GM12874 (cell line): ENCODE data around the gene ZSCAN20.

Experiments used
- TF ChIP-seq, protein P1 (sequence below): IDR thresholded peaks from 2 replicates; pipeline ENCODE4 v1.5.1; 2011; ENCODE audit warnings: low read depth, mild to moderate bottlenecking, control low read depth, low read length, moderate library complexity; ENCODE audit not compliant: insufficient read depth

ZSCAN20 gene

DNA sequence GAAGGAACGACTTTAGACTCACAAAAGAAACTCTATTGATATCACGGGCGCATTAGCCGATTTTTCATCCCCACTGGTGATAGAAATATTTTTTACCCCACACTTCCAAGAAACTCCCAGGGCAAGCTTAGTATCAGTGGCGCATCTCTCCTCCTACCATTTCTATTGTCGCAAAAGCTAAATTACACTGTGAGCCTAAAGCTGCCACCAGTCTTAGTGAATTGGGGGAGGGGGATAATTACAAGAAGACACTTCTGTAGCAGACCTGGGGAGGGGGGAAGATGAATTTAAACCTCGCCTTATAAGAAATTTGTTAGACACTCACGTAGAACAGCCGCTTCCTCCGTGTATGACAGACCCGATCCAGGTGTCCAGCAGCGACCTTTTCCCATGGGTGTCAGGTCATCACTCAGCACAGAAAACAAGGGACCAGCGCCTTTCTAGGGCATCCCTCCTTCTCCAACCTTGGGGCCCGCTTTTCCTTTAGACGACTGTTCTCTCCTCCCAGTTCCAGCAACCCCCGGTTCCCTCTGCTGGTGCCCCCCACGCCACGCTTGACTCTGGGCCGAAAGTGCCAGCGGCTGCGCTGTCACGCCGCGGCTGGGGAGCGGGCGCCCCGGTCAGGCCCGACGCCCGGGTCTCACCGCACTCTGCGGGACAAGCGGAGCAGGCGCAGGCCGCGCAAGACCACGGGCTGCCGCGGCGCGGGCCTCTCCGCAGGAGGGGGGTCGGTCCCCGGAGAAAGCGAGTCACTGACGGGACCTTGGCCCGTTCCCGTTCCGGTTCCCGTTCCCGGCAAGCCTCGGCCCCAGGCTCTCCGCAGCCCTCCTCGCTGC, 42.4 kb upstream of the ZSCAN20 start:
- TF ChIP-seq, protein P1, sequence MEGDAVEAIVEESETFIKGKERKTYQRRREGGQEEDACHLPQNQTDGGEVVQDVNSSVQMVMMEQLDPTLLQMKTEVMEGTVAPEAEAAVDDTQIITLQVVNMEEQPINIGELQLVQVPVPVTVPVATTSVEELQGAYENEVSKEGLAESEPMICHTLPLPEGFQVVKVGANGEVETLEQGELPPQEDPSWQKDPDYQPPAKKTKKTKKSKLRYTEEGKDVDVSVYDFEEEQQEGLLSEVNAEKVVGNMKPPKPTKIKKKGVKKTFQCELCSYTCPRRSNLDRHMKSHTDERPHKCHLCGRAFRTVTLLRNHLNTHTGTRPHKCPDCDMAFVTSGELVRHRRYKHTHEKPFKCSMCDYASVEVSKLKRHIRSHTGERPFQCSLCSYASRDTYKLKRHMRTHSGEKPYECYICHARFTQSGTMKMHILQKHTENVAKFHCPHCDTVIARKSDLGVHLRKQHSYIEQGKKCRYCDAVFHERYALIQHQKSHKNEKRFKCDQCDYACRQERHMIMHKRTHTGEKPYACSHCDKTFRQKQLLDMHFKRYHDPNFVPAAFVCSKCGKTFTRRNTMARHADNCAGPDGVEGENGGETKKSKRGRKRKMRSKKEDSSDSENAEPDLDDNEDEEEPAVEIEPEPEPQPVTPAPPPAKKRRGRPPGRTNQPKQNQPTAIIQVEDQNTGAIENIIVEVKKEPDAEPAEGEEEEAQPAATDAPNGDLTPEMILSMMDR, result no peak

- TF ChIP-seq, protein P1, result 0 out of 2 replicates have a peak, but pooled peaks have one; percentile 14
Observed at GRCh38 chr1:33430692-33431593, 41.5 kb upstream of the ZSCAN20 start, which contains the start of gene PHC2. Gene PHC2 (minus strand): TSS chr1:33431095. CDS start chr1:33375539, 55,556 bp downstream.

- TF ChIP-seq, protein P1, result no peak
Observed at GRCh38 chr1:33433509-33434362, 38.7 kb upstream of the ZSCAN20 start.

DNA sequence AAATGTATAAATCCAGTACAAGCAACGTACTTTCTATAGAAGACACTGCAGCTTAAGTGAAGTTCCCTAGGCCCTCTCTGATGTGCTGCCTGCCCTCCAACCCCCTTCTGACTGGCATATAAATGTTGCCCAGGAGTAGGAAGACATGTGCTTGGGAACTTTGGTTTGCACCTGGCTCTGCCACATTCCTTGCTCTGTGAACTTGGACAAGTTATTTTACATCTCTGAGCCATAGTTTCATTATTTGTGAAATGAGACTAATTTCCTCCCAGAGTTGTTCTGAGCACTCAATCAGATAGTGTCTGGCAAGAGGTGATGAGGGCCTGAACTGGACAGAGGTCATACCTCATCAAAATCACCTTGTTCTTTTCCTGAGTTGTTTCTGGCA, 38.1 kb upstream of the ZSCAN20 start:
- TF ChIP-seq, protein P1, result no peak

DNA sequence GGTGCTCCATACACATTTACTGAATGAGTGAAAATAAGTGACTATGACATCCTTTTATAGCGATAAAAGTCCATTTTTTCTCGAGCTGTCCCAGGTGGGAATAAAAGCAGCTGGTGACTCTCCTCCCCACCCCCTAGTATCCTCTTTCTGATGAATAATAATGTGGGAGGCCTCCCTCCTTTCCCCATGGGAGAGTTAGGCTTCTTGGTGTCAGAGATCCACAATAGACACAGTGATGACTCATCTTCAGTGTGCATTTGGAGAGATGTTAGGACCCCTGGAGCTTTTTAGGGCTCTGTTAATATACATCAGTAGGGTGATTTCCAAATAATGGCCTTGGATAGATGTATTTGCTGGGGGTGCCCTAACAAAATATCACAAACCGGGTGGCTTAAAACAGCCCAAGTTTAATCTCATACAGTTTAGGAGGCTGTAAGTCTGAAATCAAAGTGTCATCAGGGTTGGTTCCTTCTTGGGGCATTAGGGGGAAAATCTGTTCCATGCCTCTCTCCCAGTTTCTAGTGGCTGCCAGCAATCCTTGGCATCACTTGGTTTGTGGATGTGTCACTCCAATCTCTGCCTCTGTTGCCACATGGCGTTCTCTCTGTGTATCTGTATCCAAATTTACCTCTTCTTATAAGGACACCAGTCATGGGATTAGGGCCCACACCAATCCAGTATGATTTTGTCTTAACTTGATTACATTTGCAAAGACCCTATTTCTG, 37.2 kb upstream of the ZSCAN20 start:
- TF ChIP-seq, protein P1, result no peak

DNA sequence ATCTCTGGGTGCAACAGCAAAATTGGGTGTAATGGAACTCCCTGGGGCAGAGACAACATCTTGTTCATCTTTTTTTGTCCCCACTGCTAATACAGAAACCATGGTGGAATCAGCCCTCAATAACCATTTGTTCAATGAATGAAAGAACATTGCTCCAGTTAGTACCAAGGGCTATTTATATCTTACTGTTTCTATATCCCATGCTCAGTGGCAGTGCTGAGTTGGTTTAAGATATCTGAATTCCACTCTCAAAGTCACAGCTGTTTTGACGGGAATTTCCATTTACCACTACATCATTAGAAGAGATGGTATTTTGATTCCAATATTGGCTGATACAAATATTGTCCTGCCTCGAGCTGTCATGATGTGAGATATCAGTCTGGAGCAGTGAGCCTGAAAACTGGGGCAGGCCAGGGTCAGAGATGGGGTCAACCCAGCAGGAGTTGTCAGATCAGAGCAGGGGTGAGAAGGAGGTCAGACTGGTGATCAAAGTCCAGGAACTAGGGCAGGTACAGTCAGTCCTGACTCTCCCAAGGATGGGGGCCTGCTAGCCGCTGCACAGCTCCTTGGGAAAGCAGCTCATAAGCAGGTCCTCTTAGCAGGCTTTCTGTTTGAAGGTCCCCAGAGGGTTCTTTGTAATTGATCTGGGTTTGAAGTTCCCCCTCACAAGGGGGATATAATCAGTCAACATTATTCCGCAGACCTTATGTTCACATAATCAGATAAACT, 35.7 kb upstream of the ZSCAN20 start:
- TF ChIP-seq, protein P1, result no peak
